ENCODE measurements around the gene NPM3.

Gene NPM3

DNA sequence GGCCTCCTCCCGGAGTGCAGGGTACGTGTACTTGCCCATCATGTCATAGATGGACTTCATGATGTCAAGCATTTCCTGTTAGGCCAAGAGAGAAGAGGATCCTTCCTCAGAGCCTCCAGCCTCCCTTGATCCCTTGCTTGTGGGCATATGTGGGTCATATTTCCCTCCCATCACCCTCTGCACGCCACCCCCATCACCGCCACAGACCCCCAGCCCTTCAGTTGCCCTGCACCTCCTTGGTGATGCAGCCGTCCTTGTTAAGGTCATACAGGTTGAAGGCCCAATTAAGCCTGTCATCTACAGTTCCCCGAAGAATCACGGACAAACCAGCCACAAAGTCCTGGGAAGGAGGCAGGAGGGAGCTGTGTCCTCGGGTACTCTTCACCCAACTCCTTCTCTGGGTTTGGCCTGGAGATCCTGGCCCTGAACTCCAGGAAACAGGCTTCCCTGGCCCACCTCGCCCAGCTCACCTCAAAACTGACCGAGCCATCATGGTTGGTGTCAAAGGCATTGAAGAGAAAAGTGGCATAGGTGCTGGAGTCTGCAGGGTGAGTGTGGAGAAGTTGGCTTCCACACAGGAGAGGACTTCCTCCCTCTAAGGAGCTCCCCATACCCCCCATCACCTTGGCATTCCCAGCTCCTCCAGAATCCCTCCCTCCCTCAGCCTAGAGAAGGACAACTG is 44.8 kb upstream of the NPM3 start:
- Histone ChIP-seq H3K9ac (ENCODE audit: low read length) (no peak overlapping the region), H2AFZ (ENCODE audit: low read depth, low read length) (no peak overlapping the region), H3K27me3 (ENCODE audit: low read depth, low read length) (no peaks in the 10 kb centered on the region), H3K79me2 (ENCODE audit: low read length) (no peaks in the 10 kb centered on the region), H3K4me3 (ENCODE audit: low read length) (no peak overlapping the region), H4K20me1 (ENCODE audit: insufficient read depth, low read length) (peaks cover 5% of the 10 kb centered on the region; the same call in 1 of the 2 replicates), H3K4me2 (ENCODE audit: low read length) (no peak overlapping the region), H3K36me3 (replicated peaks; ENCODE audit: low read depth, low read length) (no peaks in the 10 kb centered on the region), H3K4me1 (ENCODE audit: low read length) (peaks cover 16% of the 10 kb centered on the region), H3K9me3 (ENCODE audit: insufficient read depth, low read length) (no peaks in the 10 kb centered on the region), H3K27ac (ENCODE audit: low read length) (no peak overlapping the region)
- TF ChIP-seq, protein P1, sequence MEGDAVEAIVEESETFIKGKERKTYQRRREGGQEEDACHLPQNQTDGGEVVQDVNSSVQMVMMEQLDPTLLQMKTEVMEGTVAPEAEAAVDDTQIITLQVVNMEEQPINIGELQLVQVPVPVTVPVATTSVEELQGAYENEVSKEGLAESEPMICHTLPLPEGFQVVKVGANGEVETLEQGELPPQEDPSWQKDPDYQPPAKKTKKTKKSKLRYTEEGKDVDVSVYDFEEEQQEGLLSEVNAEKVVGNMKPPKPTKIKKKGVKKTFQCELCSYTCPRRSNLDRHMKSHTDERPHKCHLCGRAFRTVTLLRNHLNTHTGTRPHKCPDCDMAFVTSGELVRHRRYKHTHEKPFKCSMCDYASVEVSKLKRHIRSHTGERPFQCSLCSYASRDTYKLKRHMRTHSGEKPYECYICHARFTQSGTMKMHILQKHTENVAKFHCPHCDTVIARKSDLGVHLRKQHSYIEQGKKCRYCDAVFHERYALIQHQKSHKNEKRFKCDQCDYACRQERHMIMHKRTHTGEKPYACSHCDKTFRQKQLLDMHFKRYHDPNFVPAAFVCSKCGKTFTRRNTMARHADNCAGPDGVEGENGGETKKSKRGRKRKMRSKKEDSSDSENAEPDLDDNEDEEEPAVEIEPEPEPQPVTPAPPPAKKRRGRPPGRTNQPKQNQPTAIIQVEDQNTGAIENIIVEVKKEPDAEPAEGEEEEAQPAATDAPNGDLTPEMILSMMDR (IDR thresholded peaks at IDR 0.05; ENCODE audit: low read depth, low read length), result no peak
- TF ChIP-seq EZH2phosphoT487 (IDR thresholded peaks at IDR 0.05; ENCODE audit: low read depth), result no peak

DNA sequence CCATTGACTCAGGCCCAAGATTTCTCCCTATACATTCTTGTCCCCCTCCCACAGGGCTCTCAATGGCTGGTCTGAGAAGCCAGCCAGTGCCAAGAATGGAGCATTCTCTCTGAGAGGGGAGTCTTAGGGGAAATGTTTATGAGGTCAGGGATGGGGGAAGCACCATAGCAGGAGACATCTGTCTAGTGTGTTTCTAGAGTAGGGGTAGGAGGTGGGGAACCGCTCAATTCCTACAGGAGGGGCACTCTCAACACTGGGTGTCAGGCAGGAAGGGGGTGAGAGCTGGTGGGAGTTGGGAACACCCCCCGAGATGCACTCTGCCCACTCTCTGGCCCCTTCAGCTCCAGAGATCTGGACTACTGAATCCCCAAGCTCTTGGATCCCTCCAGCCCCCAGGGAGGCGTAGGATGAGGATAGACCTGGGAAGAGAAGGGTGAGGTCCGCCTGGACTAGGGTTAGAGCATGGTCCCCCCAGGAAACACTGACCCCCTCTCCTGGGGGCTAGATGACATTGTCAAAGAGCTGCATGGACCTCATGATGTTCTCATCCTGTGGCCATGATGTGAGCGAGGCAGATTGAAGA is 43.7 kb upstream of the NPM3 start:
- Histone ChIP-seq H3K4me3 (ENCODE audit: low read length) (no peak overlapping the region), H3K36me3 (replicated peaks; ENCODE audit: low read depth, low read length) (no peaks in the 10 kb centered on the region), H3K9ac (ENCODE audit: low read length) (no peak overlapping the region)

DNA sequence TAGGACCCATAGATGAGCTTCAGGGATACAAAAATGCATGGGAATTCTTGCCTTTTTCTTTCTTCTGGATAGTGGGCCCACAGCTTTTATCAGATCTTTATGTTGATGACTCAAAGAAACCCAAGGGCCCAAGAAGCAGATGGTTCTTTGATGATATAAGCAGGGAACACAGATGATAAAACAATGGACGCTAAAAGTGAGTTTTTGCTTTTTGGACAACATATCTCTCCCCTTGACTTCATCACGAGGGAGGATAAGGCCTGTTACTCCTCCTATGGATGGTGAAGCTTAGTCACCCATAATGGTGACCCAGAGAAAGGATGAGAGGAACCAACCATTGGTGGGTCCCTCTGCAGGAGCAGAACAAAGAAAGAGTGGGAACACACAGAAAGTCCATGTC is 41.5 kb upstream of the NPM3 start:
- H3K27ac ChIP-seq (ENCODE audit: low read length), result no peak overlapping the region
- no peaks in the 10 kb centered on the region for H3K36me3 ChIP-seq (replicated peaks; ENCODE audit: low read depth, low read length)
- H3K4me1 ChIP-seq (ENCODE audit: low read length), result no peaks in the 10 kb centered on the region; the same call in 1 of the 2 replicates
- H3K4me3 ChIP-seq (ENCODE audit: low read length), result no peak overlapping the region
- no peaks in the 10 kb centered on the region for H4K20me1 ChIP-seq (ENCODE audit: insufficient read depth, low read length)
- H2AFZ ChIP-seq (ENCODE audit: low read depth, low read length), result no peak overlapping the region
- no peaks in the 10 kb centered on the region for H3K27me3 ChIP-seq (ENCODE audit: low read depth, low read length)
- H3K79me2 ChIP-seq (ENCODE audit: low read length), result no peaks in the 10 kb centered on the region; the same call in 1 of the 2 replicates
- H3K9ac ChIP-seq (ENCODE audit: low read length), result no peak overlapping the region
- H3K4me2 ChIP-seq (ENCODE audit: low read length), result no peak overlapping the region
- TF ChIP-seq EZH2phosphoT487 (IDR thresholded peaks at IDR 0.05; ENCODE audit: low read depth), result no peak
- TF ChIP-seq, protein P1 (IDR thresholded peaks at IDR 0.05; ENCODE audit: low read depth, low read length), result no peak
- H3K9me3 ChIP-seq (ENCODE audit: insufficient read depth, low read length), result no peaks in the 10 kb centered on the region

More for the DNA sequence above, 43.7 kb upstream of the NPM3 start:
- Histone ChIP-seq H3K4me2 (ENCODE audit: low read length) (no peak overlapping the region), H3K79me2 (ENCODE audit: low read length) (no peaks in the 10 kb centered on the region), H2AFZ (ENCODE audit: low read depth, low read length) (no peak overlapping the region), H3K9me3 (ENCODE audit: insufficient read depth, low read length) (no peaks in the 10 kb centered on the region), H3K4me1 (ENCODE audit: low read length) (peaks cover 16% of the 10 kb centered on the region), H4K20me1 (ENCODE audit: insufficient read depth, low read length) (peaks cover 5% of the 10 kb centered on the region; the same call in 1 of the 2 replicates), H3K27ac (ENCODE audit: low read length) (no peak overlapping the region), H3K27me3 (ENCODE audit: low read depth, low read length) (no peaks in the 10 kb centered on the region)
- no peak for TF ChIP-seq EZH2phosphoT487 (IDR thresholded peaks at IDR 0.05; ENCODE audit: low read depth)
- TF ChIP-seq, protein P1 (IDR thresholded peaks at IDR 0.05; ENCODE audit: low read depth, low read length), result no peak

DNA sequence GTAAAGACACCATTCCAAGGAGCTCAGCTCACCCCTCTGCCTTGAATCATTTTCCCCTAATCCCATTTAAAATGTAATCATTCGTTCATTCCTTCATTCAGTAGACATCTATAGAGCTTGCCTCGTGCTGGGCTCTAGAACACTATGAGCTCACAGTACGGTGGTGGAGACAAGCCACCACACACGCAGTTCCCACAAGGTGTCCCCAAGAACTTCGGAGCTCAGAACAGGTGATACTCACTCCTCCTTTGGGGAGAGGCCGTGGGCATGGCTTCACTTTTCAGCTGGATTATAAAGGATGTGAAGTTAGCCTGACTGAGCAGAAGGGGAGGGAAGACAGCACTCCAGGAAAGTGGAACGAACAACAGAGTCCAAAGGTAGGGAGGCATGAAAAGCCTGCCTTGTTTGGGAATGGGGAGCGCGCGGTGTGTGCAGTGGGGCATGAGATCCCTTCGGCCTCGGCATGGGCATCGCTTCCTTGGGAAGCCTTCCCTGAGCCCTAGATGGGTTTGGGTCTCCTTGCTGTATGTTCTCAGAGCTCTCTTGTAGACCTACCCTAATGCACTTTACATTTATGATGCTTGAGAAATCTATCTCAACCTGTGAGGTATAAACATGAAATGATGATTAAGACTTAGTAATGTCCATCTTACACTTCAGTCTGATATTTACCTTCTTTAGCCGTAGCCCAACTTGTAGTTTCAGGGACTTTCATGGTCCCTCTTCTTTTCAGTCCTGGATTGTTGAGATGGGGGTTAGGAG is 35.8 kb upstream of the NPM3 start:
- Histone ChIP-seq H3K4me2 (ENCODE audit: low read length) (peak overlapping the region; percentile 95), H2AFZ (ENCODE audit: low read depth, low read length) (peak overlapping the region; percentile 79), H3K36me3 (replicated peaks; ENCODE audit: low read depth, low read length) (no peaks in the 10 kb centered on the region), H3K79me2 (ENCODE audit: low read length) (peaks cover 49% of the 10 kb centered on the region), H4K20me1 (ENCODE audit: insufficient read depth, low read length) (peaks cover 32% of the 10 kb centered on the region), H3K4me3 (ENCODE audit: low read length) (peak overlapping the region; percentile 92), H3K9me3 (ENCODE audit: insufficient read depth, low read length) (no peaks in the 10 kb centered on the region), H3K27me3 (ENCODE audit: low read depth, low read length) (no peaks in the 10 kb centered on the region), H3K9ac (ENCODE audit: low read length) (peak overlapping the region; percentile 83), H3K4me1 (ENCODE audit: low read length) (peaks cover 18% of the 10 kb centered on the region), H3K27ac (ENCODE audit: low read length) (peak overlapping the region; percentile 65)
- TF ChIP-seq, protein P1 (IDR thresholded peaks at IDR 0.05; ENCODE audit: low read depth, low read length), result no peak
- TF ChIP-seq EZH2phosphoT487 (IDR thresholded peaks at IDR 0.05; ENCODE audit: low read depth), result no peak

Measured in OCI-LY3 (cell line).